BE2C (cell line): Measurements from ENCODE around the gene BRME1.

Experiments used
- DNase-seq: peaks from one replicate; pipeline ENCODE4 v3.0.0-alpha.2; 2020
- H3K27me3 ChIP-seq: fragments of 250-450 bp; sonication (Bioruptor Pico); 2 replicates; pipeline ENCODE4 v1.5.1; 2020; ENCODE audit warnings: mild to moderate bottlenecking
- H3K36me3 ChIP-seq: fragments of 250-450 bp; sonication (Bioruptor Pico); 2 replicates; pipeline ENCODE4 v1.5.1; 2020; ENCODE audit warnings: mild to moderate bottlenecking
- H3K4me1 ChIP-seq: fragments of 250-450 bp; sonication (Bioruptor Pico); 2 replicates; pipeline ENCODE4 v1.5.1; 2020
- H3K4me3 ChIP-seq: 2 replicates; pipeline ENCODE4 v1.5.1; 2011; ENCODE audit warnings: low read depth, low read length
- H3K9me3 ChIP-seq: fragments of 250-450 bp; sonication (Bioruptor Pico); 2 replicates; pipeline ENCODE4 v1.5.1; 2020
- CTCF ChIP-seq: IDR thresholded peaks from 2 replicates; pipeline ENCODE4 v1.5.1; 2012; ENCODE audit warnings: mild to moderate bottlenecking, low read depth, low read length

The BRME1 gene

GRCh38 chr19:13877303-13877702 is 28.6 kb downstream of the BRME1 start:
- Histone ChIP-seq H3K36me3 (no peaks in the 10 kb centered on the region), H3K4me3 (no peak overlapping the region), H3K27me3 (no peaks in the 10 kb centered on the region), H3K9me3 (no peaks in the 10 kb centered on the region), H3K4me1 (peaks cover 14% of the 10 kb centered on the region)
- no peak for DNase-seq
- no peak for TF ChIP-seq CTCF

- TF ChIP-seq CTCF = no peak
- H3K36me3 ChIP-seq = no peaks in the 10 kb centered on the region
- H3K4me3 ChIP-seq = no peak within 1 kb of the TSS
- no peaks in the 10 kb centered on the region for H3K27me3 ChIP-seq
- no peak for DNase-seq
- no peaks in the 10 kb centered on the region for H3K9me3 ChIP-seq
- H3K4me1 ChIP-seq = peaks cover 14% of the 10 kb centered on the region
Measured at GRCh38 chr19:13876834-13877233, 29.1 kb downstream of the BRME1 start, which contains the start of gene NANOS3. TSS of gene NANOS3 (plus strand) at chr19:13877134. CDS start at chr19:13877249, 115 bp downstream.

GRCh38 chr19:13875824-13876223 is 30.1 kb downstream of the BRME1 start:
- H3K9me3 ChIP-seq = no peaks in the 10 kb centered on the region
- no peak for DNase-seq
- peaks cover 5% of the 10 kb centered on the region for H3K4me1 ChIP-seq
- TF ChIP-seq CTCF = no peak
- H3K4me3 ChIP-seq = no peak overlapping the region
- no peaks in the 10 kb centered on the region for H3K27me3 ChIP-seq
- H3K36me3 ChIP-seq = no peaks in the 10 kb centered on the region

GRCh38 chr19:13873834-13874515 is 31.9 kb downstream of the BRME1 start:
- Histone ChIP-seq H3K9me3 (no peaks in the 10 kb centered on the region), H3K4me1 (no peaks in the 10 kb centered on the region; the same call in 1 of the 2 replicates), H3K36me3 (no peaks in the 10 kb centered on the region), H3K4me3 (no peak overlapping the region), H3K27me3 (no peaks in the 10 kb centered on the region)
- no peak for DNase-seq
- no peak for TF ChIP-seq CTCF

- no peak overlapping the region for H3K4me3 ChIP-seq
- no peaks in the 10 kb centered on the region for H3K9me3 ChIP-seq
- no peaks in the 10 kb centered on the region for H3K27me3 ChIP-seq
- no peaks in the 10 kb centered on the region for H3K36me3 ChIP-seq
- no peaks in the 10 kb centered on the region; the same call in 1 of the 2 replicates for H3K4me1 ChIP-seq
- no peak for DNase-seq
- TF ChIP-seq CTCF = no peak
Measured at GRCh38 chr19:13872695-13873389, 33.1 kb downstream of the BRME1 start.

- Histone ChIP-seq H3K4me1 (no peaks in the 10 kb centered on the region; the same call in 1 of the 2 replicates), H3K27me3 (no peaks in the 10 kb centered on the region; the same call in 1 of the 2 replicates), H3K9me3 (no peaks in the 10 kb centered on the region), H3K36me3 (no peaks in the 10 kb centered on the region), H3K4me3 (no peak overlapping the region)
- DNase-seq = no peak
- no peak for TF ChIP-seq CTCF
Measured at GRCh38 chr19:13872339-13872694, 33.6 kb downstream of the BRME1 start.
